Brain pericyte (primary cell): ENCODE data around the gene MTTP.

Experiments
- DNase-seq: peaks from one replicate; pipeline ENCODE4 v3.0.0-alpha.2; 2012; ENCODE audit warnings: low read depth, low spot score

Gene MTTP

GRCh38 chr4:99640676-99641075 is 66.1 kb downstream of the MTTP start:
- no peak for DNase-seq

- DNase-seq: no peak
Measured at GRCh38 chr4:99642725-99643489, 68.3 kb downstream of the MTTP start.

GRCh38 chr4:99644453-99644852 is 69.8 kb downstream of the MTTP start:
- no peak for DNase-seq

- DNase-seq: no peak
Measured at GRCh38 chr4:99645036-99645435, 70.4 kb downstream of the MTTP start.

- DNase-seq: no peak
Measured at GRCh38 chr4:99645638-99646037, 71.0 kb downstream of the MTTP start.

GRCh38 chr4:99647071-99647470 is 72.4 kb downstream of the MTTP start:
- DNase-seq: no peak

- no peak for DNase-seq
Measured at GRCh38 chr4:99648321-99648720, 73.7 kb downstream of the MTTP start.

- DNase-seq: no peak
Measured at GRCh38 chr4:99649208-99649607, 74.6 kb downstream of the MTTP start.

- DNase-seq: no peak
Measured at GRCh38 chr4:99649778-99650177, 75.2 kb downstream of the MTTP start.

GRCh38 chr4:99651016-99651769 is 76.6 kb downstream of the MTTP start:
- no peak for DNase-seq

GRCh38 chr4:99651811-99652485 is 77.3 kb downstream of the MTTP start:
- DNase-seq: no peak

- no peak for DNase-seq
Measured at GRCh38 chr4:99652596-99653436, 78.2 kb downstream of the MTTP start.

- DNase-seq: no peak
Measured at GRCh38 chr4:99653916-99654315, 79.3 kb downstream of the MTTP start.

- DNase-seq: no peak
Measured at GRCh38 chr4:99654361-99654761, 79.7 kb downstream of the MTTP start.

GRCh38 chr4:99655308-99656081 is 80.9 kb downstream of the MTTP start:
- DNase-seq: no peak

GRCh38 chr4:99657798-99658197 is 83.2 kb downstream of the MTTP start, which contains the start of gene C4orf54:
TSS of gene C4orf54 (minus strand) at chr4:99657828. CDS start at chr4:99654648, 3,180 bp downstream.
- DNase-seq: no peak

GRCh38 chr4:99658666-99659065 is 84.0 kb downstream of the MTTP start:
- no peak for DNase-seq

GRCh38 chr4:99661907-99662306 is 87.3 kb downstream of the MTTP start:
- no peak for DNase-seq

GRCh38 chr4:99664716-99665115 is 90.1 kb downstream of the MTTP start:
- DNase-seq: no peak

- DNase-seq: no peak
Measured at GRCh38 chr4:99665983-99666382, 91.4 kb downstream of the MTTP start.

GRCh38 chr4:99668472-99668871 is 93.8 kb downstream of the MTTP start:
- DNase-seq: no peak
